ENCODE measurements around the gene SRP19.

- TF ChIP-seq POLR2AphosphoS5 (IDR thresholded peaks at IDR 0.05; ENCODE audit: borderline replicate concordance, low read depth, low read length), result no peak
- TF ChIP-seq EZH2 (IDR thresholded peaks at IDR 0.05), result no peak
- TF ChIP-seq FOXP2 (optimal IDR thresholded peaks at IDR 0.05; ENCODE audit: control extremely low read depth, extremely low read length, insufficient read depth), result no peak
Measured at GRCh38 chr5:112907166-112907631, 46.1 kb downstream of the SRP19 start.

Data from SK-N-MC (cell line).